ENCODE results near the gene ARMC9.
A peak's percentile ranks its signal among the peaks of the same experiment; 100 is the strongest.
"Not testable (repeated sequence)": the region's sequence is repeated elsewhere in the genome, so short reads cannot be mapped to it uniquely, and the experiment has no call there.

Gene ARMC9

GRCh38 chr2:231198291-231199173 lies at the start of gene ARMC9:
Gene ARMC9, plus strand, starts transcription at chr2:231198631. Its CDS starts 7,608 bp downstream, at chr2:231206239.
- peak; percentile 40 to 67 for DNase-seq (ENCODE audit: low read depth in 2 of 2)

- no peak for DNase-seq (ENCODE audit: low read depth in 2 of 2)
Measured at GRCh38 chr2:231152800-231153557, 45.5 kb upstream of the ARMC9 start.

GRCh38 chr2:231159306-231159705 lies 39.1 kb upstream of the ARMC9 start:
- DNase-seq (ENCODE audit: low read depth in 2 of 2): no peak

- no peak for DNase-seq (ENCODE audit: low read depth in 2 of 2)
Measured at GRCh38 chr2:231160701-231161100, 37.7 kb upstream of the ARMC9 start.

- no peak for DNase-seq (ENCODE audit: low read depth in 2 of 2)
Measured at GRCh38 chr2:231161252-231161839, 37.1 kb upstream of the ARMC9 start.

- no peak for DNase-seq (ENCODE audit: low read depth in 2 of 2)
Measured at GRCh38 chr2:231161877-231162329, 36.5 kb upstream of the ARMC9 start.

- no peak for DNase-seq (ENCODE audit: low read depth in 2 of 2)
Measured at GRCh38 chr2:231163011-231163410, 35.4 kb upstream of the ARMC9 start.

GRCh38 chr2:231163414-231164095 lies 34.9 kb upstream of the ARMC9 start:
- no peak for DNase-seq (ENCODE audit: low read depth in 2 of 2)

GRCh38 chr2:231167745-231168459 lies 30.5 kb upstream of the ARMC9 start:
- no peak for DNase-seq (ENCODE audit: low read depth in 2 of 2)

- no peak for DNase-seq (ENCODE audit: low read depth in 2 of 2)
Measured at GRCh38 chr2:231168460-231169139, 29.8 kb upstream of the ARMC9 start.

GRCh38 chr2:231169488-231169887 lies 28.9 kb upstream of the ARMC9 start:
- no peak for DNase-seq (ENCODE audit: low read depth in 2 of 2)

- DNase-seq (ENCODE audit: low read depth in 2 of 2): no peak
Measured at GRCh38 chr2:231170055-231170454, 28.4 kb upstream of the ARMC9 start.

- DNase-seq (ENCODE audit: low read depth in 2 of 2): no peak
Measured at GRCh38 chr2:231172025-231172424, 26.4 kb upstream of the ARMC9 start.

- no peak for DNase-seq (ENCODE audit: low read depth in 2 of 2)
Measured at GRCh38 chr2:231174211-231174651, 24.2 kb upstream of the ARMC9 start.

GRCh38 chr2:231176066-231176465 lies 22.4 kb upstream of the ARMC9 start:
- DNase-seq (ENCODE audit: low read depth in 2 of 2): no peak

GRCh38 chr2:231177156-231178025 lies 21.0 kb upstream of the ARMC9 start:
- DNase-seq (ENCODE audit: low read depth in 2 of 2): no peak

- DNase-seq (ENCODE audit: low read depth in 2 of 2): not testable (repeated sequence)
Measured at GRCh38 chr2:231178805-231179204, 19.6 kb upstream of the ARMC9 start.

GRCh38 chr2:231181860-231182512 lies 16.4 kb upstream of the ARMC9 start:
- no peak for DNase-seq (ENCODE audit: low read depth in 2 of 2)

- no peak for DNase-seq (ENCODE audit: low read depth in 2 of 2)
Measured at GRCh38 chr2:231182513-231182899, 15.9 kb upstream of the ARMC9 start.

All from stimulated activated CD4-positive, alpha-beta T cell treated with anti-CD3 and anti-CD28 coated beads, Interleukin-15, amount 100 ng/mL, for 48 hours (primary cell).